Activated effector memory CD4-positive, alpha-beta T cell treated with anti-CD3 and anti-CD28 coated beads, Interleukin-2, amount 50 U/mL, for 16 hours (primary cell): ENCODE data around the gene TICRR.
"Not testable (repeated sequence)": the region's sequence is repeated elsewhere in the genome, so short reads cannot be mapped to it uniquely, and the experiment has no call there.

ENCODE experiments used
- DNase-seq: peaks from one replicate; pipeline ENCODE4 v3.0.0-alpha.2; 2020

TICRR gene

GRCh38 chr15:89575656-89576416 lies 567 bp downstream of the TICRR start:
- peak; percentile 71 for DNase-seq

DNA sequence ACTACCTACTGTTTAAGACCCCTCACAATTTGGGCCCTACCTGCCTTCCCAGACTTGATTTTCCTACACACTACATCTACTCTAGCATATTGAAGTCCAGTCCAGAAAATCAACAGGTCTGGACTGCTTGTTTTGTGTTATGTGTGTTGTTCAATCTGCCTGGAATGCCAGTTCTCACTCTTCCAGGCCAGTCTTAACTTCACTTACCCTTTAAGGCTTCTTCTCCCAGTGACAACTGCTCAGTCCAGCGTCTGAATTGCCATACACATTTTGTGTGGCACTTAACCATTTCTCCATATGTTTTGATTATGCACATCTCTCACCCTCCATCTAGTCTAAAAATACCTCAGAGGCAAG lies 1.1 kb downstream of the TICRR start:
- DNase-seq = no peak

DNA sequence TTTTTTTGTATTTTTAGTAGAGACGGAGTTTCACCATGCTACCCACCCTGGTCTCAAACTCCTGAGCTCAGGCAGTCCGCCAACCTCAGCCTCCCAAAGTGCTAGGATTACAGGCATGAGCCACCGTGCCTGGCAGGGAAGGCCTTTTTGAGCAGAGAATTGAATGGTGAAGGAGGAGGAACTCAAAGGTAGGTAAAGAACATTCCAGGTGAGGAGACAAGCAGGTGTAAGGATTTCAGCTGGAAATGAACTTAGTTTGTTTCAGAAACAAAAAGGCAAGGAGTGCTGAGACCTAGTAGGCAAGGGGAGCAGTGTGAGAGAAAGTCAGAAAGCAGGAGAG lies 2.5 kb downstream of the TICRR start:
- no peak for DNase-seq

DNA sequence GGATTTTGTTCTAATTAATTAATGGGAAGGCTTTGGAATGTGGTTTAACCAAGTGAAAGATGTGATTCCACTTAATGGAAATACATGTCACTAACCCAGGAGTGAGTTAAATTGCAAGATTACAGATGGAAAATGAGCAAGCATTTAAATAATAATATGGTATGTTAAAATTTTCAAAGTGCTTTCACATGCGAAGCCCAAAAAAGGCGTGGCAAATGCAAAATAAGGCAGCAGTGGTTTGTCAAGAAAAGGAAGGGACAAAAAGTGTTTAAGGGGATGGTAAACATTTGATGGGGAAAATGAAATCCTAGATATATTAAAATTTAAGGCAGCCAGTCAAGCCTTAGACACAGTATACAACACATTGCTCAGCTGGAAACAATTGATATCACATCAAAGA lies 2.9 kb downstream of the TICRR start:
- DNase-seq = no peak

GRCh38 chr15:89580747-89581146 lies 5.5 kb downstream of the TICRR start:
- not testable (repeated sequence) for DNase-seq

DNA sequence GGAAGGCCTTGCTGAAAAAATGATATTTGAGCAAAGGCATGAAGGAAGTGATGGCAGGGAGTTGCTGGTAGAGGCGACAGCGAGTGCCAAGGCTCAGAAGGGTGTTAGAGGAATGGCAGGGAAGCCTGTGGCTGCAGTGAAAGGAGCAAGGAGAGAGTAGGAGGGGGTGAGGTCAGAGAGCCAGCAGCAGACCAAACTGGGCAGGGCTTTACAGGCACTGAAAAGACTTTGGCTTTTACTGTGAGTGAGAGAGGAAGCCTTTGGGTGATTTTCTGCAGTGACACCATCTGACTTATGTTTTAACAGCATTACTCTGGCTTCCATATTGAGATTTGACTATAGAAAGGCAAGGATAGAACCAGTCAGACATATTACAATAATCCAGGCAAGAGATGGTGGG lies 11.4 kb downstream of the TICRR start:
- DNase-seq = no peak

DNA sequence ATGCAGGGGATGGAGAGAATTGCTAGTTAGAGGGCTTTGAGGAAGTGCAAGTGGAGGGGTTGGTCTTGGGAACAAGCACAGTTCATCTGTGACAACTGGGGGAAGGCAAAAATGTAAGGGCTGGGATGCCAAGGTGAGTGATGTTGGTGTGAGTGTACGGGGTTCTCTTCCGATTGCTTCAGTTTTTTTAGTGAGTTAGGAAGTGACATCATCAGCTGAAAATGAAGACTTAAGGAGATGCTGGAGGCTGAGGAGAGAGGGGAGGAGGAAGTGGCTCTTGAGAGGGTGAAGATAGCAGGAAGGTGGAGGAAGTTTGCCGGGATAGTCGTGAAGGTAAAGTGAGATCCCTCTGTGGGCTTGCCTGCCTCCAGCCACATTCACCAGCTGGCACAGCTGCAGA lies 12.7 kb downstream of the TICRR start:
- DNase-seq = no peak

DNA sequence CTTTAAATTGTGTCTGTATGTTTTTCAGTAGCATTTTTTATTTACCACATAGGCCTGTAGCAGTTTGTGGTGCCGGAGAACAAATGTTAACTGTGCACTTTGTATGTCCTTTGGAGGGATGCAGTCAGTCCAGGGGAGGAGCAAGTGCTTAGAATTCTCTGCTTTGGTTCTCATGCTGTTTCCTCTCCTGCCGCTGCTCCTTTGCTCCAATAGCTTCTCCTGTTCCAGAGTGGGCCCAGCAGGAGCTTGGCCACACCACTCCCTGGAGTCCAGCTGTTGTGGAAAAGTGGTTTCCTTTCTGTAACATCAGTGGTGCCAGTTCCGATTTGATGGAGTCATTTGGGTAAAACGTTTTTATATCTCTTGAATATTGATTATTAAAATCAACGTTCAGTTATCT lies 16.6 kb downstream of the TICRR start:
- no peak for DNase-seq

- DNase-seq = no peak
Observed at GRCh38 chr15:89593018-89593417, 17.7 kb downstream of the TICRR start.

DNA sequence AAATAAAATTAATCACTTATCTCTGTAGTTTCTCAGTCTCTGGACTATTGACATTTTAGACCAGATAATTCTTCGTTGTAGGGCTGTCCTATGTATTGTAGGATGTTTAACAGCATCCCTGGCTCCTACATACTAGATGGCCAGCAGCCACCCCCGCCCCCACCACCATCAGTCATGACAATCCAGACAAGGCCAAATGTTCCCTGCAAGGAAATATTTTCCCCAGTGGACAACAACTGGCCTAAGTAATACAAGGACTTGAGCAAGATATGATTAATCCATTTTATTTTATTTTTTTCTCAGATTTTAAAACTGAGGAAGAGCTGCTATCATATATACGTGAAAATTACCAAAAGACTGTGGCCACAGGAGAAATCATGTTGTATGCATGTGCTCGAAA lies 23.8 kb downstream of the TICRR start:
- DNase-seq = no peak

GRCh38 chr15:89611317-89611716 lies 36.0 kb downstream of the TICRR start:
- DNase-seq = no peak

DNA sequence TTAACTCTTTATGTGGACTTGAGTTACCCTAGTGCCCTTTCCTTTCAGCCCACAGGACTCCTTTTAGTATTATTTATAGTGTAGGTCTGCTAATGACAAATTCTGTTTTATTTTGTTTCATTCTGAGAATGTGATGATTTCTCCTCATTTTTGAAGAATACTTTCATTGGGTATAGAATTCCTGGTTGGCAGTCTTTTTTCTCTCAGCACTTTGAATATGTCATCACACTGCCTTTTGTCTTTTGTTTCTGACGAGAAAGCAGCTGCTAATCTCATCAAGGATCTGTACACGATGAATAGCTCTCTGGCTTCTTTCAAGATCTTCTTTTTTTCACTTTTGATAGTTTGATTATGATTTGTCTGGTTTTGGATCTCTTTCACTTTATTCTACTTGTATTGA lies 37.8 kb downstream of the TICRR start:
- no peak for DNase-seq

DNA sequence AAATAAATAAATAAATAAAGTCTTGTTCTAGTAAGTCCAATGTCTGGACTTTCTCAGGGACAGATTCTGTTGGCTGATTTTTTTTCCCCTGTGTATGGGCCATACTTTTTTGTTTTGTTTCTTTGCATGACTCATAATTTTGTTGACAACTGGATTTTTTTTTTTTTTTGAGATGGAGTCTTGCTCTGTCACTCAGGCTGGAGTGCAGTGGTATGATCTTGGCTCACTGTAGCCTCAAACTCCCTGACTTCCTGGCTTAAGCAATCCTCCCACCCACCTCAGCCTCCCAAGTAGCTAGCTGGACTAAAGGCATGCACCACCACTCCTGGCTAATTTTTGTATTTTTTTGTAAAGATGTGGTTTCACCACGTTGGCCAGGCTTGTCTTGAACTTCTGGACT lies 38.9 kb downstream of the TICRR start:
- no peak for DNase-seq

- DNase-seq = no peak
Observed at GRCh38 chr15:89615135-89615534, 39.9 kb downstream of the TICRR start.

- no peak for DNase-seq
Observed at GRCh38 chr15:89616228-89616627, 41.0 kb downstream of the TICRR start.

DNA sequence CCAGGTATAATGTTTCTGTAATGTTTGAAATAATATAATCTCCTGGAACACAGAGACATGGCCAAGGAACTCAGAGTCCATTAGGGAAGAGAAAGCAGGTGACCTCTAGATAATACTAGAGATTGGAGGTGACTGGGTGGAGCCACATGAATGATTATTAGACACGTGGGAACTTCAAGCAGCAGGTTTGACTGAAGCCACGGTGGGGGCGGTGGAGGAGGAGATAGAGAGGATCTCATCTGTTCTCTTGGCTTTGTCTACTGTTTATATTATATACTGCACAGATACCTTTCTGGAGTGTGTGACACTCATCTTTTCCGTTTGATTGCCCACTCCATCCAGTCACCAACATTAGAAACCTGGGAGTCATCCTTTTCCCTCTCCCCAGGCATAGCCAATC lies 46.3 kb downstream of the TICRR start:
- DNase-seq = no peak

DNA sequence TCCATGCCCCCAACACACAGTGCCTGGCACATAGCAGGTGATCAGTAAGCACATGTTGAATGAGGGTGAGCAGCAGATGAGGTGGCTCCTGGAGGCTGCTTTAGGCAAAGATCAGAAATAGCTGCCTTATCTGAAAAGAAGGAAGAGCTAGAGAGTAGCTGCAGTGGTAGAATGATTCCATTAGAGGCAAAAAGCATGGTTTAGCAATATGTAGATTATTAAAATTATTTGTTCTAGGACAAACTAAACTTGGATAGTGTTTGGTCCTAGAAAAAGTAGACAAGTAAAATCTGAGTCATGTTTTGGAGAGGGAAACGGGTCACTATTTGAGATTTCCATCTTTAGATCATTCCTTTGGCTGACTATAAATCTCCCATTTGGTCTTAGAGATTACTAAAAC lies 47.9 kb downstream of the TICRR start:
- DNase-seq = no peak

- no peak for DNase-seq
Observed at GRCh38 chr15:89625716-89626115, 50.4 kb downstream of the TICRR start.

DNA sequence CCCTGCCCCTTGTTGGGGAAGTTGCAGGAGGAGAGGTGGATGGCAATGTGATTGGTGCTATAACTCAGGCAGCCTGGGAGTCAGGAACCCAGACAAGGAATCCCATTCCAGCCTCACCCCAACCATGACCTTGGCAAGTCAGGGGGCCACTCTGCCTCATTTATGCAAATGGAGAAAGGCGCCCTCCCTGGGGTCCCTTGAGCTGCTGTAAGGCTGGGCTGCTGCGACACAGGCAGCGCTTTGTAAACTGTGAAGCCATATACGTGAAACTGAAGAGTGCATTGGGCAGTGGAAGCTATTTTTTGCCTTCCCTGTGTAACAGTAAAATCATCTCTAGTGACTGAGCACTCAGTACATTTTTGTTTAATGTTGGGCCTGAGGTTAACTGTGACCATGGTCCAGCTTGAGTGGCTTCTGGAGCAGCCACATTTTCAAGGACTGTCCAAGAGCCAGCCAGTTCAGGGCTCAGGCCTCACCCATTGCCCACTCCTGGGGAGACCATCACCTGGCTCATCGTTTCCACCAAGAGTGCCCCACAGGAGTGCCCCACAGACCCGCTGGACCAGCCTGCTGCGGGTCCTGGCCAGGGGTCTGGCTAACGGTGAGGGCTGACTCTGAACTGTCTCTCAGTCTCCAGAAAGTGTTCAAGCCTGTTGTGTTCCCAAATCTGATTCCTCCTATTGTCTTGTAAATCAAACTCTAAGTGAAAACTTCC lies 52.1 kb downstream of the TICRR start:
- no peak for DNase-seq

- no peak for DNase-seq
Observed at GRCh38 chr15:89628301-89628700, 53.0 kb downstream of the TICRR start.

GRCh38 chr15:89628806-89629715 lies 53.8 kb downstream of the TICRR start:
- DNase-seq = no peak

GRCh38 chr15:89629829-89630228 lies 54.6 kb downstream of the TICRR start:
- no peak for DNase-seq

DNA sequence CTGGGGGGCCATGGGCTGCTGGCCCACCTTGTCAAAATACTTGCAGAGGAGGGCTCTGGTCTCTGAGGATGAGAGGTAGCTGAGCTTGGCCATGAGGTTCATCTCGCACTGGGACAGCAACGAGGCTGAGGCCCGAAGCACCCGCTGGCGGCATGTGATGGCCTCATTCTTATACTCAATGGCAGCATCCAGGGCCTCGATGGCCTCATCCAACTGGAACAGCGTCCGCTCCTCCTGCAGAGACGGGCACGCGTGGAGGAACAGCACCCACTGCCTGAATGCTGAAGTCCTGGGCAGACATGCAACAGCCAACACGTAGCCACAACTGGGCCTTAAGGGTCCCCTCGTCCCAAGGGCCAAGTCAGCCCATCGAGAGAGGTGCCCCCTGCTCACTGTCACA lies 55.0 kb downstream of the TICRR start:
- DNase-seq = no peak
